AG04450 (cell line): ENCODE measurements around the gene PDE4D. TPM values are rescaled to one million over a fixed set of nuclear protein-coding genes. Genes with fewer than 3 reads are reported as not detected.

Source experiments
- CTCF ChIA-PET: fragments of 300-600, 350-600 bp; formaldehyde crosslinking; extraction: SDS; loops from one replicate; lab custom pipeline; 2022; ENCODE audit warnings: antibody characterized with exemption, inconsistent platforms; lab: Charles Lee
- POLR2A ChIA-PET: fragments of 350-600 bp; formaldehyde crosslinking; extraction: SDS; loops from one replicate; lab custom pipeline; 2021; ENCODE audit warnings: antibody characterized with exemption, inconsistent platforms; lab: Yijun Ruan, JAX
- DNase-seq: peaks from one replicate; pipeline ENCODE4 v3.0.0-alpha.2; 2011; ENCODE audit warnings: low read depth, low spot score
- H3K27ac ChIP-seq: one replicate; pipeline ENCODE4 v1.5.1; 2012; ENCODE audit warnings: low read depth, low read length, control low read depth
- H3K27me3 ChIP-seq: one replicate; pipeline ENCODE4 v1.6.0; 2012; ENCODE audit warnings: low read length; ENCODE audit not compliant: control insufficient read depth, insufficient read depth
- H3K4me3 ChIP-seq: 2 replicates; pipeline ENCODE4 v1.5.1; 2011; ENCODE audit warnings: mild to moderate bottlenecking, low read depth, low read length, control low read depth
- H3K9me3 ChIP-seq: 2 replicates; pipeline ENCODE4 v1.5.1; 2012; ENCODE audit warnings: low read length; ENCODE audit not compliant: control insufficient read depth, insufficient read depth
- polyA plus RNA-seq: library from polyadenylated mRNA; depleted of rRNA; stranded (reverse); fragments of >200 nt; gene quantifications from 2 replicates; pipeline ENCODE4 v1.2.3, GENCODE V29; 2011
- TF ChIP-seq, protein P1 (sequence below): IDR thresholded peaks from 2 replicates; pipeline ENCODE4 v1.5.1; 2011; ENCODE audit warnings: low read depth, low read length, control low read depth, inconsistent platforms

PDE4D gene
- polyA plus RNA-seq, 1 experiment, result 12.0 TPM

DNA sequence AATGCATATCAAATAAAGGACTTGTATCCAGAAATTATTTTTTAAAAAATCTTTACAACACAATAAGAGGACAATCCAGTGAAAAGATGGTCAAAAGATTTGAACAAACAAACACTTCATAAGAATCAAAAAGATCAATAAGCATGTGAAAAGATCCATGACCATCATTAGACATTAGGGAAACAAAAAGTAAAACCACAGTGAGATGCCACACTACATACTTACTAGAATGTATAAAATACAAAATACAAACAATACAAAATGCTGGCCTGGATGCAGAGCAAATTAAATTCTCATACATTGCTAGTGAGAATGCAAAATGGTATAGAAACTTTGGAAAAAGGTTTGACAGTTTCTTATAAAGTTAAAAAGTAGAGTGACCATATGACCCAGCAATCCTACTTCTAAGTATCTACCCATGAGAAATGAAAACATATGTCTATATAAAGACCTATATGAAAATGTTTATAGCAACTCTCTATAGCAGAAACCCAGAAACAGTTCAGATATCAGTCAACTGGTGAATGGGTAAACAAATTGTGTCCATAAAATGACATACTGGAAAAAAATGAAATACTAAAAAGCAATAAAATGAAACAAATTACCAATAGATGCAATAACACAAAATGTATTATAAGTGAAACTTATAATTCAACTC lies 884.6 kb downstream of the PDE4D start:
- no peak for DNase-seq
- ChIA-PET CTCF (interaction anchor here (0.9 to 3.6 kb wide), 3 partner anchors 118 to 166 kb away, joined by 3 to 35 read pairs (median 24); no protein-coding TSS in a partner anchor), POLR2A (interaction anchor here (0.6 kb wide), 1 partner anchor 117 kb away, joined by 6 read pairs; no protein-coding TSS in a partner anchor)
- no peak overlapping the region for H3K27ac ChIP-seq
- H3K9me3 ChIP-seq, result no peaks in the 10 kb centered on the region
- H3K4me3 ChIP-seq, result no peak overlapping the region
- H3K27me3 ChIP-seq, result no peaks in the 10 kb centered on the region
- TF ChIP-seq, protein P1, sequence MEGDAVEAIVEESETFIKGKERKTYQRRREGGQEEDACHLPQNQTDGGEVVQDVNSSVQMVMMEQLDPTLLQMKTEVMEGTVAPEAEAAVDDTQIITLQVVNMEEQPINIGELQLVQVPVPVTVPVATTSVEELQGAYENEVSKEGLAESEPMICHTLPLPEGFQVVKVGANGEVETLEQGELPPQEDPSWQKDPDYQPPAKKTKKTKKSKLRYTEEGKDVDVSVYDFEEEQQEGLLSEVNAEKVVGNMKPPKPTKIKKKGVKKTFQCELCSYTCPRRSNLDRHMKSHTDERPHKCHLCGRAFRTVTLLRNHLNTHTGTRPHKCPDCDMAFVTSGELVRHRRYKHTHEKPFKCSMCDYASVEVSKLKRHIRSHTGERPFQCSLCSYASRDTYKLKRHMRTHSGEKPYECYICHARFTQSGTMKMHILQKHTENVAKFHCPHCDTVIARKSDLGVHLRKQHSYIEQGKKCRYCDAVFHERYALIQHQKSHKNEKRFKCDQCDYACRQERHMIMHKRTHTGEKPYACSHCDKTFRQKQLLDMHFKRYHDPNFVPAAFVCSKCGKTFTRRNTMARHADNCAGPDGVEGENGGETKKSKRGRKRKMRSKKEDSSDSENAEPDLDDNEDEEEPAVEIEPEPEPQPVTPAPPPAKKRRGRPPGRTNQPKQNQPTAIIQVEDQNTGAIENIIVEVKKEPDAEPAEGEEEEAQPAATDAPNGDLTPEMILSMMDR, result no peak

DNA sequence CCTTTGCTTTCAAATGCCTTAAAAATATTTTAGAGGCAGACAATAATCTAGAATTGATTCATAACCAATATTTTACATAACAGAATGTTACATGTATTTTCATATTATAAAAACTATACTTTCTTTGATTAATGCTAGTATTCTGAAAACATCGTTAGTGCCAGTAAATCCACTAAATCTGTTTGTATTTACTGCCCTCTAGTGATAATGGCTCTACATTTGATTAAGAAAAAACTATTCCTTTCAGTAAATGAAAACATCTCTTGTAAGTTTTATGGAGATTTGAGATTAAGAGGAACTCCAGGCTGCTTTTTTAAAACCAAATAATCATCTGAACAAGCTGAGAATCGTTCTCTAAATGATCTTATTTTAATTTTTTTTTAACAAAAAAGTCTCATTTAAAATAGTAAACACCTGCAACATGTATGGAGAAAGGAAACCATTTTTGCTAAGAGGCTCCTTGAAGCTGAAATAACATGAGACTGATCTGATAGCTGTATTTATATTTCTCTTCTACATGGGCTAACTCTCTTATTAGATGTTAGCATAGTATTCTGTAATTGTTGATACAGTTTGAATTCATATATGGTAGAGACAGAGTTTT lies 886.0 kb downstream of the PDE4D start:
- DNase-seq, result no peak
- POLR2A ChIA-PET, result no interaction called here
- H3K27me3 ChIP-seq, result no peaks in the 10 kb centered on the region
- CTCF ChIA-PET, result interaction anchor here (0.6 to 3.6 kb wide), 8 partner anchors 11 to 866 kb away, joined by 3 to 35 read pairs (median 6); no protein-coding TSS in a partner anchor
- no peak overlapping the region for H3K27ac ChIP-seq
- no peak overlapping the region for H3K4me3 ChIP-seq
- TF ChIP-seq, protein P1, result peak; percentile 53
- no peaks in the 10 kb centered on the region for H3K9me3 ChIP-seq

DNA sequence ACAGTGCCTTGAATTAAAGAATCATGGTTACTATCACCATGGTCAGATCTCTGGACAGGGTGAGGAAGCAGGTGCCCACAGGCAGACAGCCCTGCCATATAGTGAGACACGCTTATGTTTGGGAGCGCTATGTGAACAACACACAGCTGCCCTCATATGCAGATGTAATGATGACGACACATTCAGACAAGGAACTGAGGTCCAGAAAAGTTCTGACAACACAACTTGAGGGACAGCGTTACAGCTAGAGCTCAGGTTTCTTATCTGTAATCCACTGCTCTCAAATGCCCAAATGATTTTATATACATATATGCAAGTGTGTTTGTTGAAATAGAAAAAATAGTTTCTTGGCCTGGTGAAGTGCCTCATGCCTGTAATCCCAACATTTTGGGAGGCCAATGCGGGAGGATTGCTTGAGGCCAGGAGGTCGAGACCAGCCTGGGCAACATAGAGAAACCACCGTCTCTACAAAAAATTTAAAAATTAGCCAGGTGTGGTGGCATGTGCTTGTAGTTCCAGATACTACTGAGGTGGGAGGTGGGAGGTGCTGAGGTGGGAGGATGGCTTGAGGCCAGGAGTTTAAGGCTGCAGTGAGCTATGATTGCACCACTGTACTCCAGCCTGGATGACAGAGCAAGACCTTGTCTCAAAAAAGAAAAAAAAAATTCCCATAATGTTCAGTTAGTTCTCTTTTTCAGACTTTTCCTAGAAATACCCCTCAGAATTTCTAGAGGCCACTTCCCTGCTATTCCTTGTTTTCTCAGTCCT lies 887.4 kb downstream of the PDE4D start:
- no peak for DNase-seq
- Histone ChIP-seq H3K9me3 (no peaks in the 10 kb centered on the region), H3K27me3 (no peaks in the 10 kb centered on the region), H3K27ac (no peak overlapping the region), H3K4me3 (no peak overlapping the region)
- TF ChIP-seq, protein P1, result no peak
- ChIA-PET POLR2A (no interaction called here), CTCF (interaction anchor here (0.9 to 3.6 kb wide), 6 partner anchors 12 to 168 kb away, joined by 3 to 35 read pairs (median 11); no protein-coding TSS in a partner anchor)

DNA sequence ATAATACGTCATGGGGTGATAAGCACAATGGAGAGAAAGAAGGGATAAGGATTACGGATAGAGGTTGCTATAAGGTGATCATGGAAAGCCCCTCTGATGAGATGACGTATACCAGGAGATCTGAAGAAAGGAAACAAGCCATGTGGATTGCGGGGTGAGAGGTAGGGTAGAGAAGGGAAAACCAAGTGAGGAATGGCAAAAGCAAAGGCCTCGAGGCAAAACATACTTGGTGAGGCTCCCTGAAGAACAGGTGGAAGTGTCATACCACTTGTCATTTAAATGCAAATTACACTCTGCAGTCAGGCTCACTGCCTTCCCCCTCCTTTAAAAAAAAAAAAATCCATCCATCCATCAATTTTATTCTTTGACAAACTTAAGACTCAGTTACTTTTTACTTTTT lies 889.9 kb downstream of the PDE4D start:
- CTCF ChIA-PET, result interaction anchor here (0.9 to 2.2 kb wide), 6 partner anchors 31 to 184 kb away, joined by 3 to 10 read pairs (median 7); no protein-coding TSS in a partner anchor
- POLR2A ChIA-PET, result no interaction called here
- Histone ChIP-seq H3K27me3 (no peaks in the 10 kb centered on the region), H3K9me3 (no peaks in the 10 kb centered on the region), H3K27ac (no peak overlapping the region), H3K4me3 (no peak overlapping the region)
- TF ChIP-seq, protein P1, result no peak
- DNase-seq, result no peak
